K562 (cell line): ENCODE results near the gene TMEM121B. TPM values are rescaled to one million over a fixed set of nuclear protein-coding genes. Genes with fewer than 3 reads are reported as not detected.

Experiments
- ATAC-seq: fragments of 200-7000 bp; cut with Tn5 transposase; 3 replicates; pipeline ENCODE4 v1.9.1; 2020; ENCODE audit warnings: moderate library complexity
- BruUV-seq: library from RNA; stranded (reverse); fragments of 400-500 nt; replicated peaks from 2 replicates; lab custom pipeline; 2021; lab: Mats Ljungman, UMichigan
- CTCF ChIA-PET: fragments of 300-600 bp; formaldehyde crosslinking; extraction: SDS; loops from one replicate; lab custom pipeline; 2021; ENCODE audit warnings: low intra/inter-chr PET ratio; lab: Yijun Ruan, JAX
- POLR2A ChIA-PET: fragments of 300-600, 350-650 bp; sonication (Branson Sonifier 250); formaldehyde crosslinking; extraction: SDS; loops from one replicate; lab custom pipeline; 2021; ENCODE audit warnings: antibody characterized with exemption, inconsistent platforms; lab: Yijun Ruan, JAX
- DNase-seq, 4 experiments: peaks; one replicate each; pipeline versions ENCODE4 v3.0.0 to v3.0.0-alpha.2; 2011 to 2018; ENCODE audit warnings: low spot score in 3 of 4, mixed read lengths in 3 of 4; ENCODE audit errors: extremely low read depth in 1 of 4
- FAIRE-seq: peaks from 2 replicates; lab custom pipeline; 2011; peaks lifted over from hg19 to GRCh38; lab: Jason Lieb, UNC
- H2AFZ ChIP-seq: 2 replicates; pipeline ENCODE4 v1.6.0; 2011; ENCODE audit warnings: low read depth, low read length, control low read depth, inconsistent platforms
- H3K27ac ChIP-seq: fragments of 200-600 bp; 3 replicates; pipeline ENCODE4 v1.8.0; 2011; ENCODE audit warnings: low read depth, mild to moderate bottlenecking, control low read depth, inconsistent platforms, low read length, moderate library complexity, mixed read lengths; ENCODE audit errors: extremely low read depth
- H3K27me3 ChIP-seq, 2 experiments: fragments of 300-600 bp in 1 of 2; 2 replicates in 1 of 2; 3 replicates in 1 of 2; pipeline versions ENCODE4 v1.6.0 to v1.8.0; 2011; ENCODE audit warnings: inconsistent platforms in 2 of 2, low read length in 2 of 2, mild to moderate bottlenecking in 1 of 2, mixed read lengths in 1 of 2, moderate library complexity in 1 of 2; ENCODE audit not compliant: control insufficient read depth in 2 of 2, insufficient read depth in 2 of 2
- H3K36me3 ChIP-seq: fragments of 300-600 bp; 3 replicates; pipeline ENCODE4 v1.8.0; 2011; ENCODE audit warnings: mild to moderate bottlenecking, low read length, inconsistent platforms; ENCODE audit not compliant: control insufficient read depth, insufficient read depth
- H3K4me1 ChIP-seq, 2 experiments: fragments of 200-600 bp in 1 of 2; replicated peaks in 1 of 2; 2 replicates in 1 of 2; 3 replicates in 1 of 2; pipeline versions ENCODE4 v1.5.1 to v1.8.0; 2011; ENCODE audit warnings: inconsistent platforms in 2 of 2, low read length in 2 of 2, mild to moderate bottlenecking in 1 of 2, mixed read lengths in 1 of 2, moderate library complexity in 1 of 2; ENCODE audit not compliant: control insufficient read depth in 2 of 2, insufficient read depth in 2 of 2
- H3K4me2 ChIP-seq: 2 replicates; pipeline ENCODE4 v1.6.1; 2011; ENCODE audit warnings: low read length, control low read depth, inconsistent platforms, mixed read lengths; ENCODE audit not compliant: insufficient read depth
- H3K4me3 ChIP-seq: fragments of 200-600 bp; sonication (generic), shearing (Covaris generic); 2 replicates; pipeline ENCODE4 v1.5.1; 2016; ENCODE audit warnings: control low read depth, inconsistent platforms
- H3K79me2 ChIP-seq: fragments of 200-600 bp; 3 replicates; pipeline ENCODE4 v1.8.0; 2011; ENCODE audit warnings: low read length, inconsistent platforms; ENCODE audit not compliant: control insufficient read depth, insufficient read depth
- H3K9ac ChIP-seq, 2 experiments: 2 replicates each; pipeline versions ENCODE4 v1.6.0 to v1.6.1; 2011; ENCODE audit warnings: low read depth in 2 of 2, low read length in 2 of 2, control low read depth in 1 of 2, inconsistent platforms in 1 of 2, mild to moderate bottlenecking in 1 of 2, mixed read lengths in 1 of 2; ENCODE audit not compliant: insufficient read depth in 1 of 2
- H3K9me1 ChIP-seq: one replicate; pipeline ENCODE4 v1.6.0; 2011; ENCODE audit warnings: inconsistent platforms, mild to moderate bottlenecking, low read length, moderate library complexity; ENCODE audit not compliant: control insufficient read depth, insufficient read depth
- H3K9me3 ChIP-seq: replicated peaks from 2 replicates; pipeline ENCODE4 v1.5.1; 2011; ENCODE audit warnings: low read depth, low read length, inconsistent platforms; ENCODE audit not compliant: control insufficient read depth, insufficient read depth
- H4K20me1 ChIP-seq: replicated peaks from 2 replicates; pipeline ENCODE4 v1.6.1; 2011; ENCODE audit warnings: low read length, inconsistent platforms, mixed read lengths; ENCODE audit not compliant: control insufficient read depth, insufficient read depth
- CCAR2 ChIP-seq: fragments of 200-400 bp; formaldehyde crosslinking; IDR thresholded peaks from 2 replicates; pipeline ENCODE4 v1.6.1; 2017; ENCODE audit warnings: mild to moderate bottlenecking, low read depth, low read length
- HDAC1 ChIP-seq, 2 experiments: fragments of 450-650 bp; IDR thresholded peaks; 2 replicates each; pipeline ENCODE4 v1.6.1; 2016 to 2017; ENCODE audit warnings: inconsistent platforms in 1 of 2, mild to moderate bottlenecking in 1 of 2, moderate library complexity in 1 of 2
- HEY1 ChIP-seq: fragments of 250-450 bp; sonication (Bioruptor Pico); IDR thresholded peaks from 2 replicates; pipeline ENCODE4 v1.5.0; 2020; ENCODE audit warnings: mild to moderate bottlenecking, moderate library complexity, borderline replicate concordance
- MECOM ChIP-seq: fragments of 250-450 bp; sonication (Bioruptor Pico); IDR thresholded peaks from 2 replicates; pipeline ENCODE4 v1.8.0; 2022; ENCODE audit warnings: inconsistent platforms
- NKRF ChIP-seq: fragments of 450-650 bp; IDR thresholded peaks from 2 replicates; pipeline ENCODE4 v1.6.1; 2016; ENCODE audit warnings: borderline replicate concordance
- PTRF ChIP-seq: fragments of 450-650 bp; IDR thresholded peaks from 2 replicates; pipeline ENCODE4 v1.6.1; 2016; ENCODE audit warnings: mild to moderate bottlenecking, missing genetic modification characterization, missing compliant biosample characterization
- SAP30 ChIP-seq: fragments of 200-600 bp; sonication (generic); IDR thresholded peaks from 2 replicates; pipeline ENCODE4 v1.6.1; 2012; ENCODE audit warnings: borderline replicate concordance, low read depth, mild to moderate bottlenecking, moderate library complexity, low read length, control low read depth, inconsistent platforms; ENCODE audit not compliant: insufficient read depth, poor library complexity, severe bottlenecking
- SMARCA4 ChIP-seq: fragments of 450-650 bp; IDR thresholded peaks from 2 replicates; pipeline ENCODE4 v1.6.1; 2016
- TFE3 ChIP-seq: fragments of 450-650 bp; formaldehyde crosslinking; IDR thresholded peaks from 2 replicates; pipeline ENCODE4 v1.4.0; 2020; ENCODE audit warnings: mild to moderate bottlenecking, mixed read lengths
- THAP7 ChIP-seq: fragments of 250-450 bp; sonication (Bioruptor Pico); IDR thresholded peaks from 2 replicates; pipeline ENCODE4 v1.5.0; 2021
- ZFP36 ChIP-seq: fragments of 150-350 bp; IDR thresholded peaks from 2 replicates; pipeline ENCODE4 v1.6.1; 2018; ENCODE audit warnings: low read length, low read depth; ENCODE audit not compliant: partially characterized antibody
- ZHX1 ChIP-seq: fragments of 150-350 bp; conservative IDR thresholded peaks from 2 replicates; pipeline ENCODE4 v1.6.1; 2014; ENCODE audit warnings: low read length
- ZNF263 ChIP-seq: sonication (generic); formaldehyde crosslinking; IDR thresholded peaks from 2 replicates; pipeline ENCODE4 v1.8.0; 2022; ENCODE audit warnings: mild to moderate bottlenecking, missing genetic modification reagents, borderline replicate concordance
- WGBS: fragments of 100-300 bp; shearing (Covaris generic); methylation state at CpG from one replicate; pipeline ENCODE4 v1.1.6; 2016; ENCODE audit warnings: low coverage, mixed read lengths; ENCODE audit not compliant: insufficient coverage; ENCODE audit errors: missing lambda C conversion rate; 5-methylcytosine and 5-hydroxymethylcytosine counted together
- in situ Hi-C: fragments of 300-500 bp; cut with MboI; formaldehyde crosslinking; loops from 4 replicates; pipeline ENCODE4 v1.15.0; 2018; ENCODE audit warnings: inconsistent platforms, mixed read lengths
- intact Hi-C: fragments of 100-400 bp; cut with micrococcal nuclease; formaldehyde crosslinking; loops from 2 replicates; pipeline ENCODE4 v1.14.2; 2022
- polyA plus RNA-seq, 8 experiments: library from polyadenylated mRNA; depleted of rRNA in 4 of 8; stranded (reverse) in 5 of 8; unstranded in 3 of 8; fragments of >200 nt; fragmentation: Nextera tagmentation in 2 of 8; fragmentation: Illumina TruSeq in 1 of 8; extraction: Ambion mirVana in 2 of 8; extraction: Trizol in 1 of 8; gene quantifications; 2 replicates each; pipeline versions ENCODE4 v1.2.1 to v1.2.3, GENCODE V29; 2011 to 2014; ENCODE audit warnings: inconsistent platforms in 1 of 8, missing spikeins in 1 of 8
- total RNA-seq, 7 experiments: library from RNA; depleted of rRNA in 6 of 7; stranded (reverse); fragments of >200 nt in 6 of 7; fragmentation: Illumina TruSeq in 2 of 7; extraction: Trizol in 2 of 7; gene quantifications; 2 replicates each; pipeline versions ENCODE4 v1.2.1 to v1.2.3, GENCODE V29; 2011 to 2021; ENCODE audit warnings: low replicate concordance in 1 of 7

TMEM121B gene
- total and polyA plus RNA-seq, 9 of the 15 experiments (the other 6 are each of a cell fraction or from before 2014, with no cell fraction given), result 0.03 to 0.07 (median 0.03) TPM; not detected in 6

GRCh38 chr22:17140826-17141766 is 19.9 kb upstream of the TMEM121B start:
- WGBS, result 87% methylated on average over 9 of the region's 9 CpGs
- ATAC-seq (no peak), FAIRE-seq (no peak), DNase-seq (no peak)
- Histone ChIP-seq H3K4me2 (no peak overlapping the region), H3K27ac (no peak overlapping the region), H3K79me2 (no peaks in the 10 kb centered on the region), H3K9ac (no peak overlapping the region; a peak in 1 of 4 replicates), H3K9me1 (no peaks in the 10 kb centered on the region), H3K9me3 (no peaks in the 10 kb centered on the region), H3K36me3 (peaks cover 49% of the 10 kb centered on the region; the same call in 2 of the 3 replicates), H2AFZ (no peak overlapping the region), H3K4me1 (no peaks in the 10 kb centered on the region), H4K20me1 (peaks cover 9% of the 10 kb centered on the region; the same call in 1 of the 2 replicates), H3K27me3 (no peaks in the 10 kb centered on the region), H3K4me3 (no peak overlapping the region)
- intact Hi-C loops (no loop called here), in situ Hi-C loops (no loop called here)
- ChIA-PET POLR2A (interaction anchor here (1.0 kb wide), 1 partner anchor 9 kb away, joined by 3 read pairs; no protein-coding TSS in a partner anchor), CTCF (no interaction called here)
- no TSS peak for BruUV-seq
- TF ChIP-seq TFE3 (CRISPR knock-in tag), result no peak
- TF ChIP-seq ZFP36, result no peak
- TF ChIP-seq CCAR2, result no peak
- TF ChIP-seq NKRF, result no peak
- TF ChIP-seq HEY1 (CRISPR knock-in tag), result no peak
- no peak for TF ChIP-seq MECOM (CRISPR knock-in tag)
- no peak for TF ChIP-seq SMARCA4
- no peak for TF ChIP-seq SAP30
- no peak for TF ChIP-seq HDAC1 (IDR thresholded peaks at IDR 0.05)
- TF ChIP-seq ZNF263 (CRISPR knock-in tag), result no peak
- no peak for TF ChIP-seq ZHX1
- TF ChIP-seq THAP7 (CRISPR knock-in tag), result no peak
- TF ChIP-seq PTRF (tag), result no peak
